HG03432 (cell line): Measurements from ENCODE around the gene DCAF11.

Source experiments
- ATAC-seq: cut with Tn5 transposase; IDR thresholded peaks from one replicate; pipeline ENCODE4 v1.9.1; 2021; ENCODE audit warnings: mild to moderate bottlenecking, moderate library complexity; ENCODE audit not compliant: unreplicated experiment

DCAF11 gene

GRCh38 chr14:24137529-24138395 is 23.2 kb downstream of the DCAF11 start:
- no peak for ATAC-seq

DNA sequence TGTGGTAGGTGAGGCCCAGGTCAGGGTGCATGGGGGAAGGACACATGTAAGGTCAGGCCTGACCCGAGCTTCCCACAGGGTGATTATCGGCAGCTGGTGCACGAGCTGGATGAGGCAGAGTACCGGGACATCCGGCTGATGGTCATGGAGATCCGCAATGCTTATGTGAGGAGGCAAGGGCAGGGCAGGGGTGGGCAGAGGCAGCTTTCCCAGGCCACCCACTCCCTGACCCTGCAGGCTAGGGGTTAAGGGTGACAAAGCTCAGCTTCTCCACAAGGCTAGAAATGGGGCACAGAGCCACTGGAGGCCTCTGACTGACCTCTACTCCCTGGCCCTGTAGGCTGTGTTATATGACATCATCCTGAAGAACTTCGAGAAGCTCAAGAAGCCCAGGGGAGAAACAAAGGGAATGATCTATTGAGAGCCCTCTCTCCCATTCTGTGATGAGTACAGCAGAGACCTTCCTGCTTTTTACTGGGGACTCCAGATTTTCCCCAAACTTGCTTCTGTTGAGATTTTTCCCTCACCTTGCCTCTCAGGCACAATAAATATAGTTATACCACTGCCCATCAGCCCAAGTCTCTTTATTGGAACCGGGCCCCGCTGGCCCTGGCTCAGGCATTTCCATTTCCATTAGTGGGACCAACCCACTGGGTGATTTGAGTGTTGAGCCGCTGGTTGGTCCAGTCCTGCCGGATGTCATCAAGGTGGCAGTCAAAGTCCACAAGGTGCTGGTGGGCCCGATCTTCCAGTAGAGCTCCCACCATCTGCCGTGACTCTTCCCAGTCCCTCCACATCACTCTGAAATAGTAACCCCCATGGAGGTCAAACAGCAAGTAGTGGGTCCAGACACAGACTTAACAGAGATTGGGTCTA is 24.1 kb downstream of the DCAF11 start:
- no peak for ATAC-seq

DNA sequence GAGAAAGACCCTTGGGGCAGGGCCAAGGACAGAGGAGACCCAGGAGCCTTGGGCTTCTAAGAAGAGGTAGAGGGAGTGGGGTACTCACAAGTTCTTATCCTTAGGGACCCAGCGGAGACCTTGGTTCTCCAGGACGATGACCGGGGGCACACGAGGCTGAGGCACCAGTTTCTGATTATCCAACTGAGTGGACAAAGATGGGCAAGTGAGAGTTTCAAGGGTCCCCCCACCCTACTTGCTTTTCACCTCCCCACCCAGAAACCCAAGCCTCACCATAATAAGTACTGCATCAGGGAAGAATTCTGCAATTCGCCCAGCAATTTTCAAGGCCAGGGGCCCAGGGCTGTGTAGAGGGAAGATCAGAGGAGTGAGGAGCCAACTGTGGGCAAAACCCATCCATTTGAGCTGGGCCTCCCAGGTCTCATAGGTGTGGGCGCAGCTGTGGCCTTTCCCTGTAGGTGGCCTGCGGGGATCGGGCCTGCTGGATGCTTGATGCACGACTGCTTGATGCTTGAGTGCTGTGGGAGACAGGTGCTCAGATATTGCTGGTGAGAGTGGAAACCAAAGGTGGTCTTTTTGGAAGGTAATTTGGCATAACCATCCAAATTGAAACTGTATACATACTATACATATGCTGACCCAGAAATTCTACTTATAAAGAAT is 24.8 kb downstream of the DCAF11 start:
- no peak for ATAC-seq

DNA sequence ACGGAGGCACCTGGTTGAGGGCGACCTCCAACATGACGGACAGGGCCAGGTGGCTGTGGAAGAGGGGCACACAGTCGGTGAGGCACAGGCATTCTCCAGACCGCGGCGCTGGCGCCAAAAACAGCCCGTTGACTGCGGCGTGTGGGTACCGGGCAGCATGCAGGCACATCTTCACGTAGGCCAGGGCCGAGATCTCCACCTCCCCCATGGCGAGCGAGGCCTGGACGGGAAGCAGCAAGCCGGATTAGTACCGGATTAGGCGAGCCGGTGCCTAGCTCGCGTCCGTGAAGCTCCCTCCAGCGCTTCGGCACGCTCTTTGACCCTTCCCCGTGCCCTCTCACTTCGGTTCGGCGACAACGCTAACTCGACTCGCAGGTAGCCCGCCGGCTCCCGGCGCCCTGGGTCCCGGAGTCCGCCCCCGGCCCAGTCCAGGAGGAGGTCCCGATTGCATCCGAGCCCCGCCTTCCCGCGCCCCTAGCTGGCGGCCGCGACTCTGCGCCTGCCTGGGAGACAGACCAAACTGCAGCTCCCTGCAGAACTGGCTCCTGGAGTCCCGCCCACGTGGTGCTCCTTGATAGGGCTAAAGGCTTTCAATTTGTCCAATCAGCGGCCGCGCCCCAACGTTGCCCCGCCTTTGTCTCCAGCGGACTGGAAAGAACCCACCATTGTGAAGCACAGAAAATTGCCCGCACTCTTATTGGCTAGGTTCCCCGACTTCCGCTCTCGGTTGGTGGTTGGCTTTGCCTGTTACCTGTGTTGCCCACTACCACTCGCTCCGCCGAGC is 26.7 kb downstream of the DCAF11 start, which contains the start of gene EMC9:
EMC9 (minus strand) TSS at position 495 of the 784 bp plus-strand sequence; CDS start at position 208, 287 bp downstream.
- peak; percentile 88 for ATAC-seq

DNA sequence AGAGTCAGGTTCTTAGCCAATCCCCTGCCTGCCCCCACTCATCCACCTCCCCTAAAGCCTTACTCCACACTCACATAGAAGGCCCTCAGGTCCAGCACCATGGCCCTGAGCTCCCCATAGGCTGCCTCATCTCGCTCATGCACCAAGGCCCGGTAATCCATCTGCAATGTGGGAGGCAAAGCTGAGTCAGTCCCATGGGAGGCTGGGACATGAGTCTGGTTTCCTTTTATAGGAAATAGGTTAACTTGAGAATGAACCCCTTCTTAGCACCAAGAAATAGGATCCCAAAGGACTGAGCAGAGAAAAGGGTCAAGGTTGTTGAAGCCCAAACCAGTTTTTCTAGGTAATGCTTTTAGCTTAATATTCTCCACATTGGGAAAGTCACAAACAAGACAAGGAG is 28.9 kb downstream of the DCAF11 start:
- no peak for ATAC-seq

DNA sequence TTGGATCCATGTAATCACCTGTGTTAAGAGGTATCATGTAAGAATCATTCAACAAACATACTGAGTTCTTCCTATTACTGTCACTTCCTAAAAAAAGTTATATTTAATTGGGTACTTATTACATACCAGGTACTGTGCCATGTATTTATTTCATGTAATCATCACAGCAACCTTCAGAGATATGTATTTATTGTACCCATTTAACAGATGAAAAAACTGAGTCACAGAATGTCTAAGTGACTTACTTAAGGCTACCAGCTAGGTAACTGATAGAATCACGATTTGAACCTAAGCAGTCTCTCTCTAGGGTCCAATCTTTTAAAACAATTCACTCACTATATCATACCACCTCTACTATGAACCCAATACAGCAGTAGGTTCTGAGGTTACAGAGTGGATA is 29.9 kb downstream of the DCAF11 start:
- ATAC-seq: no peak

DNA sequence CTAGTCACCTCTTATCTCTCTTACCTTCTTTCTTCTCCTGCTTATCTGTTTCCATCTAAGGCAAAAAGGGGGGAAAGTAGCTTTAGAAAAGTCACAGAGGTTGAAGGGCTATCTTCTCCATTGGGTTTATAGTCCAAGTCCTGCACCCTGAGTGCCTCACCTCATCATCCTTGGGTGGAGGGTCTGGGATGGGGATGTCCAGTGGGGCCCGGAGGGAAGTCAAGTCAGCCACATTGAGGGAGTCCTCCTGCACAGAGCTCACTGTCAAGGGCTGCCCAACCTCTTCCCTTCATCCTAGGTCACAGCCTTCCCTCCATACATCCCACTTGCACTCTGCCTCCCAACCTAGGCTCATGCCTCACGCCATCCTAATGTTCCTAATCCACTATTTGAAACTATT is 30.6 kb downstream of the DCAF11 start:
- no peak for ATAC-seq

DNA sequence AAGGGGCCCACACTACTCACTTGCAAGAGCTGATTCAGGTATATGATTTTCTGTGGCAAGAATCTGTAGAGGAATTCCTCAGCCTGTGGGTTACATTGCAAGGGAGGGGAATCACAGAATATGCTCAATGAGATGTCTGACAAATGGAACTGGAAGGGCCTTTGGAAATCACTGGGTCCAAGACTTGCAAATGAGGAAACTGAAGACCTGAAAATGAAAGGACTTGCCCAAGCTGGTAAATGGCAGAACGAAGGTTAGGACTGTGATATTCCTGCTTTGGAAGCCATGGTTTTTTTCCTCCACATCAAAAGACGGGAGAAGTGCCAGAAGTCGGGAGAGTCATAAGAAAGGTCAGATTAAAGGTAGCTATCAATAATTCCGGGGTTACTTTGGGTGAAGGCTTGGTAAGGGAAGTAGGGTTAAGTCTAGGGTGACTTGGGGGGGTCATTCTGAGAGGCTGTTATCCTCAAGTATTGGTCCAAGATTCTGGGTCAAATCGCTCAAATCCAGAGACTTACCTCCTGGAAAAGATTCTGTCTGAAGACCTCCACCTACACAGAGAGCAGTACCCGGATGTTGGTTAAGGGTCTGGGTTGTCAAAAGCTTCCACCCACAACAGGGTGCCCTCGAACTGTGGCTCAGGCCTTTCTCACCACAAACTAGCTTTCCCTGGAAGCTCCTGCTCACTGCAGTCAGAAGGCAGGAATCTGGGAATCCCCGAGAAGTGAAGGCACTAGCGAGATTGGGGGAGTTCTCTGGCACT is 31.3 kb downstream of the DCAF11 start:
- no peak for ATAC-seq

DNA sequence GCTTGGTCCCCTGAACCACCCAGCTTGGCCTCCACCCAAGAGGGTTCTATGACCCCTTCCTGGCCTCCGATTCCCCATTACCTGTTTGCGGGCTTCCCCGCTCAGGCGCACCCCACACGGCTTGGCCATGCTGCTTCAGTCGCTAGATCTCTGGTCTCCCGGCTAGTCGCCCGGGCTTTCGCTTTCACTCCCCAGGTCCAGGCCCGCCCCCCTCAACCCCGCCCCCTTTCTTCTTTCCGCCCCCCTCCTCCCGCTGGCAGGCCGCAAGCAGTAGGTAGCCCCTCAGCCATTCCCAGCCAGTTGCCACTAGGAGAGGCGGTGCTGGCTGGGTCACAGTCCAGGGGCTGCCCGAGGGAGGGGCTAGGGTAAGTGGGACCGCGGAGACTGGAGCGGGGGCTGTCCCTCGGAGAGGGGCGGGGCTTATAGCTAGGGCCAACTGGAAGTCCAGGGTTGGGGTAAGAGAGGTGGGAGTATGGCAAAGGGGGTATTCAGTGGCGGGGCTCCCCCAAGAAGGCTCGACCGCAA is 31.9 kb downstream of the DCAF11 start, which contains the start of gene PSME2:
PSME2 (minus strand) TSS at position 158 of the 525 bp plus-strand sequence; CDS start at position 129, 29 bp downstream.
- ATAC-seq: peak; percentile 70

DNA sequence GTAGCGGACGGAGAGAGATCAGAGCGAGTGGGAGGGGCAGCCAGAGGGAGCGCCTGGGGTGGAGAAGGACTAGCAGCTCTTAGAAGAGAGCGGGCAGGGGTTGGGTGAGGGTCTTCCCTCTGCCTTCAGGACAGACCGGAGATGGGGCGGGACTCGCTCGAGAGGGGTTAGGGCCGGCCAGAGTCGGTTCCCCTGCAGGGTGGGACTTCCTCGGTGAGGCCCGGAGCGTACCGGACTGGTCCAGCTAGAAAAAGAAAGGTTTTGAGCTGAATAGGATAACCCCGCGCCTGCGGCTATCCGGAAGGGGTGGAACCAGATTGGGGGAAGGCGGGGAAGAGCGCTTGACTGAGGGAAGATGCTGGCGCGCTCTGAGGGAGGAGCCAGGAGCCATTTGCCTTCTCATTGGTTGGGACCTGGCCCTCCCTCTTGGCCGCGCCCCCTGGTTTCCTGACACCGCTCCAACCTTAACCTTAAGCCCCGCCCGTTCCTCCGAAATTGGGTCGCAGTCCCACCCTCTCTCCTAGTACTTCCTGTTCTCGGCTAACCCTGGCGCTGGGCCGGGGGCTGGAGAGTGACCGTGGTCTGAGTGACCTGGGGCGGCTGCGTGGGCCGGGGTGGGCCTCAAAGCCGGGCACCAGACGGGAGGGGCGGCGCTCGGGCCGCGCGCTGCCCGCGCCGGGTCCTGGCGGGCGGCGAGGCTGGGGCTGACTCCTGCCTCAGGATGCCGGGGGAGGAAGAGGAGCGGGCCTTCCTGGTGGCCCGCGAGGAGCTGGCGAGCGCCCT is 32.6 kb downstream of the DCAF11 start, which contains the start of gene RNF31:
RNF31 (plus strand) TSS at position 521 of the 783 bp plus-strand sequence; CDS start at position 722, 201 bp downstream.
- peak; percentile 81 for ATAC-seq

- no peak for ATAC-seq
Measured at GRCh38 chr14:24147761-24148428, 33.3 kb downstream of the DCAF11 start.

DNA sequence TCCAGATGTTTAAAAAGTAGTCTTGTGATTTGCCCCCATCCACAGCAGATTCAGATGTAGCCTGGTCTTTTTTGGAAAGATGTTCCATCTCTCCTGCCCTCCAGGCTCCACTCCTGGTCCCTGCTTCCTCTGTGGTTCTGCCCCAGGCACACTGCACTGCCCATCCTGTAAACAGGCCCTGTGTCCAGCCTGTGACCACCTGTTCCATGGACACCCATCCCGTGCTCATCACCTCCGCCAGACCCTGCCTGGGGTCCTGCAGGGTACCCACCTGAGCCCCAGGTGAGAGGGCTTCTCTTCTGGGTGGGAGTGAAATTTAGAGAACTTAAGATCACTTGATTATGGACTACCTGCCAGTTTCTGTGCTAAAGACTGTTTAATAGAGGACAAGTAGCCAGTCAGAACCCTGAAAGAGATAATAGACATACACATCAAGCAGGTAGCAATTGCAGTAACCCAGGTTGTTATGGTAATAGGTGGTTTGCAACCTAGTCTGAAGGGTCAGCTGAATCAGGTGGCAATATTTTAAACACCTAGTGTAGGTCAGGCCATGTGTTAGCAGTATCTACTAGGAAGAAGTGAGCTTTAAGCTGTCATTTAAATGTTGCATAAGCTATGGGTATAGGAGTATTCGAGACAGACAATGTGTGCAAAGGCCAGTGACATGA is 34.9 kb downstream of the DCAF11 start:
- ATAC-seq: no peak

- ATAC-seq: no peak
Measured at GRCh38 chr14:24150061-24150460, 35.5 kb downstream of the DCAF11 start.

DNA sequence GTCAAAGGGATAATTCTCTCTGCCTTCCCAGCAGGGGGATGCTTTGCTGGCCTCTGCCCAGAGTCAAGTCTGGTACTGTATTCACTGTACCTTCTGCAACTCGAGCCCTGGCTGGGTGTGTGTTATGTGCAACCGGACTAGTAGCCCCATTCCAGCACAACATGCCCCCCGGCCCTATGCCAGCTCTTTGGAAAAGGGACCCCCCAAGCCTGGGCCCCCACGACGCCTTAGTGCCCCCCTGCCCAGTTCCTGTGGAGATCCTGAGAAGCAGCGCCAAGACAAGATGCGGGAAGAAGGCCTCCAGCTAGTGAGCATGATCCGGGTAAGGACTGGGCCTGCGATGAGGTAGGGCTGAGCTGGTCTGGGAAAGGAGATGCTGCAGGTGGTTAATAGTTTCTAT is 36.0 kb downstream of the DCAF11 start:
- no peak for ATAC-seq

GRCh38 chr14:24150993-24151392 is 36.4 kb downstream of the DCAF11 start:
- ATAC-seq: no peak

DNA sequence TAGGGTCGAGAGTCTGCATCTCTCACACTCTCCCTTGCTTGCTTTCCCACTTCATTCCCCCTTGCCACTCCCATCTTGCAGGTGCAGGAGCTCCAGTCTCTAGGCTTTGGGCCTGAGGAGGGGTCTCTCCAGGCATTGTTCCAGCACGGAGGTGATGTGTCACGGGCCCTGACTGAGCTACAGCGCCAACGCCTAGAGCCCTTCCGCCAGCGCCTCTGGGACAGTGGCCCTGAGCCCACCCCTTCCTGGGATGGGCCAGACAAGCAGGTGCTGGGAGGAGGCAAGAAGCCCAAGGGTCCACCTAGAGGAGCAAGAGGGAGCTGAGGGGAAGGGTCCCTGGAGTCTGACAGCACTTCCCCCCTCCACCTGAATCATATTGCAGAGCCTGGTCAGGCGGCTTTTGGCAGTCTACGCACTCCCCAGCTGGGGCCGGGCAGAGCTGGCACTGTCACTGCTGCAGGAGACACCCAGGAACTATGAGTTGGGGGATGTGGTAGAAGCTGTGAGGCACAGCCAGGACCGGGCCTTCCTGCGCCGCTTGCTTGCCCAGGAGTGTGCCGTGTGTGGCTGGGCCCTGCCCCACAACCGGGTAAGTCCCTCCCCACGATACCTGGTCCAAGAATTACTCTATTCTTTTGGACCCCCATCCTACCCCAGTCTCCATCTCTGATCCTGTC is 37.0 kb downstream of the DCAF11 start:
- ATAC-seq: no peak

DNA sequence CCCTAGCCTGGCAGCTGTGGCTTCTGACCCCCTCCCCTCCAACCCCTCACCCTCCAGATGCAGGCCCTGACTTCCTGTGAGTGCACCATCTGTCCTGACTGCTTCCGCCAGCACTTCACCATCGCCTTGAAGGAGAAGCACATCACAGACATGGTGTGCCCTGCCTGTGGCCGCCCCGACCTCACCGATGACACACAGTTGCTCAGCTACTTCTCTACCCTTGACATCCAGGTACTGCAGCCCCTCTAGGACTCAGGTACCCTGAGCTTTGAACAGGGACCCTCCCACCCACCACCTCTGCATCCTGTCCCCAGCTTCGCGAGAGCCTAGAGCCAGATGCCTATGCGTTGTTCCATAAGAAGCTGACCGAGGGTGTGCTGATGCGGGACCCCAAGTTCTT is 40.5 kb downstream of the DCAF11 start:
- no peak for ATAC-seq
